ENCODE measurements around the gene DDN. TPM values are rescaled to one million over a fixed set of nuclear protein-coding genes. Genes with fewer than 3 reads are reported as not detected.

The DDN gene
- total RNA-seq, 4 donors from 2014 or later: 26.8 to 415 (median 232) TPM

GRCh38 chr12:49040364-49040855 is 41.2 kb upstream of the DDN start:
- intact Hi-C loops (cut with DNase I; ENCODE audit: low total_unique reads): no loop called here
- ATAC-seq (no peak), DNase-seq (no peak)

GRCh38 chr12:49039421-49040363 is 40.5 kb upstream of the DDN start:
- Histone ChIP-seq H3K27me3 (no peaks in the 10 kb centered on the region), H3K27ac (no peak overlapping the region), H3K9me3 (no peaks in the 10 kb centered on the region), H3K36me3 (peaks cover 0 to 91% of the 10 kb centered on the region in 2 donors), H3K4me1 (no peaks in the 10 kb centered on the region), H3K4me3 (no peak overlapping the region)
- in situ Hi-C loops (cut with MboI; ENCODE audit: low sequenced_read_pairs in 4 of 4): no loop called here
- TF ChIP-seq POLR2A (IDR thresholded peaks at IDR 0.05): no peak
- TF ChIP-seq CTCF (IDR thresholded peaks at IDR 0.05 in 4 of 5, conservative IDR thresholded peaks at IDR 0.05 in 1 of 5): no peak
- no peak for DNase-seq
- intact Hi-C loops (cut with DNase I; ENCODE audit: low total_unique reads): no loop called here
- no peak for ATAC-seq

More at GRCh38 chr12:49040364-49040855, 41.2 kb upstream of the DDN start:
- in situ Hi-C loops (cut with MboI; ENCODE audit: low sequenced_read_pairs in 4 of 4): no loop called here
- Histone ChIP-seq H3K27ac (no peak overlapping the region), H3K9me3 (no peaks in the 10 kb centered on the region), H3K27me3 (no peaks in the 10 kb centered on the region), H3K4me3 (no peak overlapping the region), H3K36me3 (peaks cover 0 to 91% of the 10 kb centered on the region in 2 donors), H3K4me1 (no peaks in the 10 kb centered on the region)
- no peak for TF ChIP-seq CTCF (IDR thresholded peaks at IDR 0.05 in 4 of 5, conservative IDR thresholded peaks at IDR 0.05 in 1 of 5)
- no peak for TF ChIP-seq POLR2A (IDR thresholded peaks at IDR 0.05)

- DNase-seq (no peak), ATAC-seq (no peak)
- no peaks in the 10 kb centered on the region for H3K4me1 ChIP-seq
- in situ Hi-C loops (cut with MboI; ENCODE audit: low sequenced_read_pairs in 4 of 4): no loop called here
- no peak overlapping the region for H3K4me3 ChIP-seq
- intact Hi-C loops (cut with DNase I; ENCODE audit: low total_unique reads): no loop called here
- H3K36me3 ChIP-seq: peaks cover 0 to 91% of the 10 kb centered on the region in 2 donors
- no peaks in the 10 kb centered on the region for H3K9me3 ChIP-seq
- H3K27me3 ChIP-seq: no peaks in the 10 kb centered on the region
- no peak overlapping the region for H3K27ac ChIP-seq
- TF ChIP-seq CTCF (IDR thresholded peaks at IDR 0.05 in 4 of 5, conservative IDR thresholded peaks at IDR 0.05 in 1 of 5) (no peak), POLR2A (IDR thresholded peaks at IDR 0.05) (no peak)
Measured at GRCh38 chr12:49038291-49038955, 39.2 kb upstream of the DDN start.

GRCh38 chr12:49037947-49038237 is 38.7 kb upstream of the DDN start:
- H3K4me1 ChIP-seq: no peaks in the 10 kb centered on the region
- ATAC-seq: no peak
- no peak for TF ChIP-seq POLR2A (IDR thresholded peaks at IDR 0.05)
- no peak for TF ChIP-seq CTCF (IDR thresholded peaks at IDR 0.05 in 4 of 5, conservative IDR thresholded peaks at IDR 0.05 in 1 of 5)
- H3K9me3 ChIP-seq: no peaks in the 10 kb centered on the region
- DNase-seq: no peak
- peaks cover 0 to 91% of the 10 kb centered on the region in 2 donors for H3K36me3 ChIP-seq
- intact Hi-C loops (cut with DNase I; ENCODE audit: low total_unique reads) (no loop called here), in situ Hi-C loops (cut with MboI; ENCODE audit: low sequenced_read_pairs in 4 of 4) (no loop called here)
- no peaks in the 10 kb centered on the region for H3K27me3 ChIP-seq
- no peak overlapping the region for H3K4me3 ChIP-seq
- H3K27ac ChIP-seq: no peak overlapping the region

Data from gastrocnemius medialis (tissue), 4 donors.